ENCODE data around the gene ARHGAP22.

Gene ARHGAP22

GRCh38 chr10:48458662-48459048 is 146.2 kb downstream of the ARHGAP22 start:
- in situ Hi-C loops (cut with MboI; ENCODE audit: low sequenced_read_pairs): no loop called here

DNA sequence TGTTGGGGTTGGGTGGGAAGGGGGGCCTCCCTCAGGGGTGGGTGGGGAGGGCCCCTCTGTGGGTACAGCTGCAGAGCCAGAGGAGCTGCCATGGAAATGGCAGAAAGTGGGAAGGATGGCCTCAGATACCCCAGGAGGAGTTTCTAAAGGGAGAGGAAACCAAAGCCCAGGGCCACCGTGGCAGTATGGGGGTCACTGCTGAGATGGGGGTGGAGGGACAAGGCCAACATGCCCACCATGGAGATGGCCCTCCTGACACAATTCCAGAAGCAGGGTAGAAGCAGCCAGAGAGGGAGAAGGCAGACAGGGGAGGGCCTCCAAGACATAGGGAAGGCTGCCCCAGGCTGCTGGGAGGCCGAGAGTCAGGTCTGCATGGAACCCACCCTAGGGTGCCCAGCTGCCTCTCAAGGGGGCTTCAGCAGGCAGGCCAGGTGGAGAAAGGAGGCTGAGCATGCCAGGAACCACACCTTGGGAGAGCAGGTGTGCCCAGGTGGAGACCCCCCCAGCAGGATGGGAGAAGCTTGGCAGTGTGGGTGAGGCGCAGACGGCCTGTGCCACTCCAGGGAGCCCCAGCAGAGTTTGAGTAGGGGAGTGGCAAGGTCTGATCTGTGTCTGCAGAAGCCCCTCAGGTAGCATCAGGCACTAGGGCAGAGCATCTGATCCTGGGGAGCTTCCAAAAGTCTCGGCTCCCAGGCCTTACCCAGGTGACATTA is 146.8 kb downstream of the ARHGAP22 start:
- in situ Hi-C loops (cut with MboI; ENCODE audit: low sequenced_read_pairs): no loop called here

GRCh38 chr10:48456808-48457761 is 147.8 kb downstream of the ARHGAP22 start:
- in situ Hi-C loops (cut with MboI; ENCODE audit: low sequenced_read_pairs): no loop called here

DNA sequence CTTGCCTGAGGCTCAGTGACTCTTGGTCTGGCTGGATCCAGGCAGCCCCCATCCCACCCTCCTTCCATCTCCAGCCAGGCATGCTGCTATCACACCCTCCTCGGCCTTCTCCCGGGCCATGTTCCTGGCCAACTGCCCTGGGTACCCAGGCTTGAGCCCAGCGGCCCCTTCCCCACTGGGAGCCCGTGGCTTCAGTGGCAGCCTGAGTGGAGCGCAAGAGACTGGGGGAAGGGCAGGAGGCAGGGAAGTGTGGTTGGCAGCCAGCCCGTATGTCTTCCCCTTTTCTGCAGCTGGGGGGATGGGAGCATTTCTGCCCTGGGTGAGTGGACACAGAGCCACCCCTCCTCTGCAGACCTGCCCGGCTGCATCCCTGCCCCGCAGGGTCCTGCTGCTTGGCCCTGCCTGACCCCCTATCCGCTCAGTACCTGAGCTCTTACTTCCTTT is 148.5 kb downstream of the ARHGAP22 start:
- in situ Hi-C loops (cut with MboI; ENCODE audit: low sequenced_read_pairs): no loop called here

GRCh38 chr10:48455392-48456151 is 149.3 kb downstream of the ARHGAP22 start:
- in situ Hi-C loops (cut with MboI; ENCODE audit: low sequenced_read_pairs): no loop called here

- in situ Hi-C loops (cut with MboI; ENCODE audit: low sequenced_read_pairs): no loop called here
Measured at GRCh38 chr10:48455055-48455391, 149.8 kb downstream of the ARHGAP22 start.

DNA sequence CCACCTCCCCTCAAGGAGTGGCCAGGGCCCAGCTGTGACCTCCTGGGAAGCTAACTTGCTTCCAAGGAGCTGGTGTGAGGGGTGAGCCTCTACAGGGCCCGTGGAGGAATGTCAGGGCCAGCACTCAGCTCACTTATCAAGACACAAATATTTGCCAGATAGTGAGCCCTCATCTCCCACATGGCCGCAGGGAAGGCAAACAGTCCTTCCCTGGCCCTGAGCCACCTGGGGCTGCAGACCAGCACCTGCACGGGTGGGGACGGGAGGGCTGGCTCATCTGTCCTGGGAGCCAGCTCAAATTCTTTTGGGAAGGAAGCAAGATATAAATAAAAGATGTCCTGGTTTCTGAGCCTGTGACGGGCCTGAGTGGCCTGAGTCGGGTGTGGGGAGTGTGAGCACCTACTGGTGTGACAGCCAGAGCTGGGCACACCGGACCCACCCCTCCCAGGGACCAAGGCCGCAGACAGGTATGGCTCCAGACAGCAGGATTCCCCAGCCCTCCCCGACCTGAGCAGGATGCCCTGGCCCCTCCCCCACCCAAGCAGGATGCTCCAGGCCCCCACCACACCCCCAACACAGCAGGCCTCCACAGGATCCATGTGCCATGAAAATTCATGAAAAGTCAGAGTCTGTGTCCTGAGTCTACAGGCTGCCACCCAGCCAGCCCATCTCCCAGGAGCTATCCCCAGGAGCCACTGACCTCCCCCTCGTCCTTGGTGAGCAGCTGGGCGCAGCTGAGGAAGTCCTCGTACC is 150.4 kb downstream of the ARHGAP22 start:
- in situ Hi-C loops (cut with MboI; ENCODE audit: low sequenced_read_pairs): no loop called here

DNA sequence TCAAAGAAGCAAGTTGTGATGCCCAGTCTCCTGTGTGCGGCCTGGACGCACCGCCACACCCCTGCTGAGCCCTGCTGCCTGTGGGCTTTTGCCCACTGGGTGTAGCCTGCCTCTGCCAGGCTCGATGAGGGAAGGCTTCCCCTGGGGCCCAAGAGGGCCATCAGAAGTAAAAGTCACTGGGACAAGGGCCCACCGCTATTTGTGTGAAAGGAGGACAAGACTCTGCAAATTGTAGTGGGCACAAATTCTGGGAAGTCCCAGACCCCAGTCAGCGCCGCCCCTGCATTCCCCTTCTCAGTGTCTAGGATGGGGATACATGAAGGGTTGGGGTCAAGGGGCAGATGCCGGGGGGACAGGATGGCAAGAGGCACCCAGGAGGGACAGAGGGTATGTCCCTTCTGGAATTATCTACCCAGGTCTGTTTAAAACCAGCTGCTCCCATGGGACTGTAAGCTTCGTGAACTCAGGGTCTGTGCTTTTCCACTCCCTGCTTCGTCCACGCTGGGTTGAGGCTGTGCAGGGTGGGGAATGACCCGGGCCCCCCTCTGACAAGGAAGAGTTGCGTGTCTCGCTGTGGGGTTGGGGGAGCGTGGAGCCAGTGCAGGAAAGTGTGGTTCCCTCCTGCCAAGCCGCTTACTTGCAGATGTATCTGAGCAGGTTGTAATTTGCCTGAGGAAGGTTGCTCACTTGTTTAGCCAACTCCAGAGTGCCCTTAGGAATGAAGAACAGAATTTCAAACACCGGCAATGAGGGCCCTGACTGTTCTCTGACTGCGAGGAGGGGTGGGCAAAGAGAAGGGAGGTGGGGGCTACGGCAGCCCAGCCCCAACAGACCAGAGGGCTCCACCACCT is 151.2 kb downstream of the ARHGAP22 start:
- in situ Hi-C loops (cut with MboI; ENCODE audit: low sequenced_read_pairs): no loop called here

- in situ Hi-C loops (cut with MboI; ENCODE audit: low sequenced_read_pairs): no loop called here
Measured at GRCh38 chr10:48452879-48453412, 151.9 kb downstream of the ARHGAP22 start.

DNA sequence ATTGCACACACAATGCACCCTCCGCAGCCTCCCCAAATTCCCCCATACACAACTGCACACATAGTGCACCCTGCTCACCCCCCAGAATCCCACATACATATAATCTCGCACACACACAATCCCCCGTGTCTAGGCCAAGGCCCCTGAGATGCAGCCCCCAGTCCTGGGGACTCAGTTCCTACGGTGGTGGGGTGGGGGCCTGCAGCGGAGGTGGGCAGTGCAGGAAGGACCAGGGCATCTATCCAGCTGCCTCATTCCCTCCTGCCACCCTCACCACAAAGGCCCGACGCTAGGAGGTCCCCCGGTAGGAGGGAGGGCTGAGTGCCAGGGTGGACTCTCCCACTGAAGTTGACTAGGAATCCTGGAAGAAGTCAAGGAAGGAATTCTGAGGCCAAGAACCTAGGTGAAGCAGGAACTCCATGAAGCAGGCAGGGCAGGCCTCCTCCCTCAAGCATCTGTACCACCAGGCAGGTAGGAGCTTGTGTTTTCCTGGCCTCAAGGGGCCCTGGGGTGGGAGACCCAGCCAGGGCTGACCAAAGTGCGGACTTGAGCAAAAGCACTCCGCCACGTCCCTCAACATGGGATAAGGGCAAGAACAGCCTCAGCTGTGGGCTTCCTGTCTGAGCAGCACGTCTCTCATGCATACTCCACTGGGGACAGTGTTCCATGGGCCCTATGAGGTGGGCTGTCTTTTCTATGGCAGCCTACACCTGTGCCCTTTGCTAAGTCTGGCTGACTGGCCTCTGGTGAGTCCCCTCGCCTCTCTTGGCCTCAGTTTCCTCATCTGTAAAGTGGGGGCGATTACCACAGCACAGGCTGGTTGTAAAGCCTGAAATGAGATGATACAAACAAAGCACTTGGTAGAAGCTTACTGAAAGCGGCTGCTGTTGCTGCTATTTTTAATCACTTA is 152.6 kb downstream of the ARHGAP22 start:
- in situ Hi-C loops (cut with MboI; ENCODE audit: low sequenced_read_pairs): no loop called here

GRCh38 chr10:48450741-48451466 is 154.0 kb downstream of the ARHGAP22 start:
- in situ Hi-C loops (cut with MboI; ENCODE audit: low sequenced_read_pairs): no loop called here

- in situ Hi-C loops (cut with MboI; ENCODE audit: low sequenced_read_pairs): no loop called here
Measured at GRCh38 chr10:48450233-48450740, 154.6 kb downstream of the ARHGAP22 start.

GRCh38 chr10:48449501-48450232 is 155.2 kb downstream of the ARHGAP22 start:
- in situ Hi-C loops (cut with MboI; ENCODE audit: low sequenced_read_pairs): no loop called here

- in situ Hi-C loops (cut with MboI; ENCODE audit: low sequenced_read_pairs): no loop called here
Measured at GRCh38 chr10:48448796-48449195, 156.1 kb downstream of the ARHGAP22 start.

GRCh38 chr10:48447356-48448215 is 157.3 kb downstream of the ARHGAP22 start:
- in situ Hi-C loops (cut with MboI; ENCODE audit: low sequenced_read_pairs): no loop called here

- in situ Hi-C loops (cut with MboI; ENCODE audit: low sequenced_read_pairs): no loop called here
Measured at GRCh38 chr10:48446785-48447184, 158.1 kb downstream of the ARHGAP22 start.

Data from HL-60/S4 (cell line).